ENCODE results near the gene HEYL.

Gene HEYL

DNA sequence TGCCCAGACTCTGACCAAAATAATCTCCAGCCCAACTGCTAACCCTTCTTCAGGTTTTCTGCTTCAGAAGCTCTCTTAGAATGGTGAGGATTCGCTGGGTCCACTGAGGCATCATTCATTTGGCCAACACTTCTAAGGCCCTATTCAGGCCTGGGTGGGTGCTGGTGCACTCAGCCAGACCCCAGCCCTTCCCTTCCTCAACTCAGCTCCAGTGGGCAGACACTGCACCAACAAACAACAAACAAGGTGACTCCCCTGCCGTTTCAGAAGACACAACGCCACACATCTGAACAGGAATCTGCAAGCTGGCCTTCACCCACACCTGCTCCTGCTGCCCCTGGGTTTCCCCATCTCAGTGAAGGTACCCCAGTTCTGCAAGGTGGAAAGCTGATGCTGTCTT, 6.0 kb downstream of the HEYL start:
- no peak for DNase-seq
- H4K20me1 ChIP-seq (ENCODE audit: insufficient read depth, low read length): no peaks in the 10 kb centered on the region
- TF ChIP-seq, protein P1, sequence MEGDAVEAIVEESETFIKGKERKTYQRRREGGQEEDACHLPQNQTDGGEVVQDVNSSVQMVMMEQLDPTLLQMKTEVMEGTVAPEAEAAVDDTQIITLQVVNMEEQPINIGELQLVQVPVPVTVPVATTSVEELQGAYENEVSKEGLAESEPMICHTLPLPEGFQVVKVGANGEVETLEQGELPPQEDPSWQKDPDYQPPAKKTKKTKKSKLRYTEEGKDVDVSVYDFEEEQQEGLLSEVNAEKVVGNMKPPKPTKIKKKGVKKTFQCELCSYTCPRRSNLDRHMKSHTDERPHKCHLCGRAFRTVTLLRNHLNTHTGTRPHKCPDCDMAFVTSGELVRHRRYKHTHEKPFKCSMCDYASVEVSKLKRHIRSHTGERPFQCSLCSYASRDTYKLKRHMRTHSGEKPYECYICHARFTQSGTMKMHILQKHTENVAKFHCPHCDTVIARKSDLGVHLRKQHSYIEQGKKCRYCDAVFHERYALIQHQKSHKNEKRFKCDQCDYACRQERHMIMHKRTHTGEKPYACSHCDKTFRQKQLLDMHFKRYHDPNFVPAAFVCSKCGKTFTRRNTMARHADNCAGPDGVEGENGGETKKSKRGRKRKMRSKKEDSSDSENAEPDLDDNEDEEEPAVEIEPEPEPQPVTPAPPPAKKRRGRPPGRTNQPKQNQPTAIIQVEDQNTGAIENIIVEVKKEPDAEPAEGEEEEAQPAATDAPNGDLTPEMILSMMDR (IDR thresholded peaks at IDR 0.05; ENCODE audit: low read length): no peak
- no peak for TF ChIP-seq EZH2 (optimal IDR thresholded peaks at IDR 0.05; ENCODE audit: low read depth, low read length)
- H3K4me3 ChIP-seq (ENCODE audit: low read length): no peak overlapping the region
- H3K4me1 ChIP-seq (ENCODE audit: low read length): no peaks in the 10 kb centered on the region
- H3K9ac ChIP-seq (ENCODE audit: low read length): no peak overlapping the region
- no peaks in the 10 kb centered on the region; the same call in 1 of the 2 replicates for H3K79me2 ChIP-seq (ENCODE audit: low read length)
- no peaks in the 10 kb centered on the region for H3K36me3 ChIP-seq (replicated peaks; ENCODE audit: insufficient read depth, low read length)
- H3K4me2 ChIP-seq (ENCODE audit: low read depth, low read length): no peak overlapping the region
- H3K9me2 ChIP-seq (replicated peaks; ENCODE audit: insufficient read depth, low read length): no peaks in the 10 kb centered on the region
- no peaks in the 10 kb centered on the region for H3K9me3 ChIP-seq (replicated peaks; ENCODE audit: insufficient read depth, low read length)
- no peaks in the 10 kb centered on the region for H3F3A ChIP-seq (ENCODE audit: insufficient read depth, low read length)
- no peaks in the 10 kb centered on the region for H3K27me3 ChIP-seq (replicated peaks; ENCODE audit: insufficient read depth, low read length)
- no peak overlapping the region for H3K27ac ChIP-seq (ENCODE audit: low read length)
- H2AFZ ChIP-seq (ENCODE audit: low read length): no peak overlapping the region

DNA sequence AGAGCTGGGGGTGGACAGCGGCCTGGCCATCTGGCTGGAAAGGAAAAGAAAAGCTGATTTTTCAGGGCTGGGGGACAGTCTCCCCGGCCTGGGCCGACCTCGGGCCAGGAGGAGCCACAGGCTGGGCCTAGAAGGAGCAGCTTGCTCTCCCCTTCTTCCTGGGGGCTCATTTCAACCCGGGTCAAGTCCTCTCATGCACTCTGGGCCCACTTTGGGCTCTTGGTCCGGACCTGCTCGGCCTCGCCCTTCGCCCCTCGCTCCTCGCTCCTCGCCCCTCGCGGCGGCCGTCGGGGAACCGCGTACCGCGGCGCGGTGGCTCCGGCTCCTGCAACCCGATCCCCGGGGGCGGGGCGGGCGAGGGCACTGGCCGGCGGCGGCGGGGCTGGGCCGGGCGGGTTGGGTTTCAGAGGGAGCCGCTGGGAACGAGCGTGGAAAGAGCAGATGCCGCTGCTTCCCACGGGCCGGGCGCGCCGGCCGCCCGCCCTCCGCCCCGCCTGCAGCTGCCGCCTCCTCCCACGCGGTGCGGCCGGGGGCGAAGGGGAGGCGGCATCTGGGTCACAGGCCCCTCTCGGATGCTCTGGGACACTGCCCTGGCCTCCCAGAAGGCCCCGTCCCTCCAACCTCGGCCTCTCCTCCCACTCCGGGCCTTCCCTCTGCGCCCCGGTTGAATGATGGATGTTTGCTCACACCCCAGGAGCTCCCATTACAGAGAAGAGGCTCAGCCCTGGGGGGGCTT, 6.6 kb downstream of the HEYL start:
- H3K4me3 ChIP-seq (ENCODE audit: low read length): no peak overlapping the region
- H4K20me1 ChIP-seq (ENCODE audit: insufficient read depth, low read length): no peaks in the 10 kb centered on the region
- no peaks in the 10 kb centered on the region for H3K36me3 ChIP-seq (replicated peaks; ENCODE audit: insufficient read depth, low read length)
- no peaks in the 10 kb centered on the region for H3K9me3 ChIP-seq (replicated peaks; ENCODE audit: insufficient read depth, low read length)
- no peak overlapping the region for H3K9ac ChIP-seq (ENCODE audit: low read length)
- no peaks in the 10 kb centered on the region for H3K27me3 ChIP-seq (replicated peaks; ENCODE audit: insufficient read depth, low read length)
- DNase-seq: no peak
- no peaks in the 10 kb centered on the region for H3K9me2 ChIP-seq (replicated peaks; ENCODE audit: insufficient read depth, low read length)
- H2AFZ ChIP-seq (ENCODE audit: low read length): no peak overlapping the region
- TF ChIP-seq EZH2 (optimal IDR thresholded peaks at IDR 0.05; ENCODE audit: low read depth, low read length) (no peak), EZH2phosphoT487 (IDR thresholded peaks at IDR 0.05; ENCODE audit: low read length) (no peak)
- H3K27ac ChIP-seq (ENCODE audit: low read length): no peak overlapping the region
- H3K4me2 ChIP-seq (ENCODE audit: low read depth, low read length): no peak overlapping the region
- H3K4me1 ChIP-seq (ENCODE audit: low read length): no peaks in the 10 kb centered on the region
- H3F3A ChIP-seq (ENCODE audit: insufficient read depth, low read length): no peaks in the 10 kb centered on the region
- no peaks in the 10 kb centered on the region for H3K79me2 ChIP-seq (ENCODE audit: low read length)

DNA sequence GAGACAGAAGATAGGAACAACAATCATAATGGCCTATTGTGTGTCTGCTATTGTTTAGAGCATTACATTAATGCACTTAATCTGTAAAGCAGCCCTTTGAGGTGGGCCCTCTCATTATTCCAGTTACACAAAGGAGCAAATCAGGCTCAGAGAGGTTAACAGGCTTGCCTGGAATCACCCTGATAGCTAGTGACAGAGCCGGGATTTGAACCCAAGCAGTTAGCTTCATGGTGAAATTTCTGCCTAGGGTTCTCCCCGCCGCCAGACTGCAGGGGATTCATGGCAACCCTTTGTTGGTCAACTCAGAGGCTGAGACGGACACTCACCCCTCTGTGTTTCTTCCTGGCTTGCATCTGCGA, 7.1 kb downstream of the HEYL start:
- Histone ChIP-seq H3K4me2 (ENCODE audit: low read depth, low read length) (no peak overlapping the region), H3K4me3 (ENCODE audit: low read length) (no peak overlapping the region), H3K27me3 (replicated peaks; ENCODE audit: insufficient read depth, low read length) (no peaks in the 10 kb centered on the region), H3K27ac (ENCODE audit: low read length) (no peak overlapping the region), H3K9me3 (replicated peaks; ENCODE audit: insufficient read depth, low read length) (no peaks in the 10 kb centered on the region), H3K9ac (ENCODE audit: low read length) (no peak overlapping the region), H3K9me2 (replicated peaks; ENCODE audit: insufficient read depth, low read length) (no peaks in the 10 kb centered on the region), H4K20me1 (ENCODE audit: insufficient read depth, low read length) (no peaks in the 10 kb centered on the region), H3K36me3 (replicated peaks; ENCODE audit: insufficient read depth, low read length) (no peaks in the 10 kb centered on the region), H3F3A (ENCODE audit: insufficient read depth, low read length) (no peaks in the 10 kb centered on the region), H2AFZ (ENCODE audit: low read length) (no peak overlapping the region), H3K4me1 (ENCODE audit: low read length) (no peaks in the 10 kb centered on the region), H3K79me2 (ENCODE audit: low read length) (no peaks in the 10 kb centered on the region)
- no peak for DNase-seq
- TF ChIP-seq EZH2 (optimal IDR thresholded peaks at IDR 0.05; ENCODE audit: low read depth, low read length) (no peak), EZH2phosphoT487 (IDR thresholded peaks at IDR 0.05; ENCODE audit: low read length) (no peak)
- TF ChIP-seq, protein P1 (IDR thresholded peaks at IDR 0.05; ENCODE audit: low read length): no peak

Data from MM.1S (cell line).